Ureter (tissue), 1 donor: ENCODE results near the gene NFS1. TPM values are rescaled to one million over a fixed set of nuclear protein-coding genes. Genes with fewer than 3 reads are reported as not detected.
"Not testable (repeated sequence)": the region's sequence is repeated elsewhere in the genome, so short reads cannot be mapped to it uniquely, and the experiment has no call there.

Experiments used
- DNase-seq: peaks from one replicate; pipeline ENCODE4 v3.0.0-alpha.2; 2020; ENCODE audit warnings: low spot score
- total RNA-seq: library from RNA; stranded (reverse); gene quantifications from one replicate; pipeline ENCODE4 v1.2.4, GENCODE V29; 2023
- donor health status: DM: yes; HTN: yes; CAD: no.

Gene NFS1
- total RNA-seq = 40.0 TPM

DNA sequence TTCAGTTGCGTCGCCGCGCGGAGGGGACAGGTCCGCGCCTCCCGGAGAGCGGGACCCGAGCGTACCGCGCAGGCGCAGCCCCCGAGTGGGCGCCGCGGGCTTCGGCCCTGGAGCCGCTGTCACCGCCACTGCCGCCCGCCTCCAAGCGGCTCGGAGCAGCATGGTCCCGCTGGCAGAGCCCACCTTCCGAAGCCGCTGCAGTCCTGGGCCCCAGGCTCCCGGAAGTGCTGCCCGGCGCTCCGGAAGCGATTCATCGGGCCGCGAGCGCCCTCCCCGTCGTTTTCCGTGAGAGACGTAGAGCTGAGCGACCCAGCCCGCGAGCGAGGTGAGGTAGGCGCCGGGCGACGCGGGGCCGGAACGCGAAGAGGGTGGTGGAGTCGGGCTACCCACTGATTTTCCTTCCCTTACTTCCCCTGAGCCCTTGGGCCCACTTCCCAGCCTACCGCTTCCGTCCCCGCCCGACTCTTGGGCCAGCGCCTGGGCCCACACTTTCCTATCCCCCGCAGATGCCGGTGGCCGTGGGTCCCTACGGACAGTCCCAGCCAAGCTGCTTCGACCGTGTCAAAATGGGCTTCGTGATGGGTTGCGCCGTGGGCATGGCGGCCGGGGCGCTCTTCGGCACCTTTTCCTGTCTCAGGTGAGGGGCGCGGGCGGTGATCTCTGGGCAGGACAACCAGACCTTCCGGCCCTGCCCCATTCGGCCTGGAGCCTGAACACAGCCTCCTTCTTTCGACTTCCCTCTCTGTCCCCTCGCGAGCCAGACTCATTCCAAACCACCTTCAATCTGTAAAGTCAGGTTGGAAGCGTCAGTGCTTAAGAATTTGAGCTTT lies at the start of gene NFS1, which contains the start of gene ROMO1:
NFS1 (minus strand) TSS at position 226 of the 830 bp plus-strand sequence; CDS start at position 162, 64 bp downstream.
ROMO1 (plus strand) TSS at position 279 of the 830 bp plus-strand sequence; CDS start at position 507, 228 bp downstream.
- DNase-seq = peak; percentile 82

DNA sequence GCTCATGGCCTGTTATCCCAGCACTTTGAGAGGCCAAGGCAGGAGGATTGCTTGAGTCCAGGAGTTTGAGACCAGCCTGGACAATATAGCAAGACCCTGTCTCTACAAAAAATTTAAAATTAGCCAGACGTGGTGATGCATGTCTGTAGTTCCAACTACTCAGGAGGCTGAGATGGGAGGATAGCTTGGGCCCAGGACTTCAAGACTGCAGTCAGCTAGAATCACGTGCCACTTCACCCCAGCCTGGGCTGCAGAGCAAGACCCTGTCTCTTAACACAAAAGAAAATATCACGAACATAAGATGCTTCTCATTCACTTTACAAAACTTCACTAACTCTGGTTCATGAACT lies 45.3 kb upstream of the NFS1 start:
- DNase-seq = not testable (repeated sequence)

DNA sequence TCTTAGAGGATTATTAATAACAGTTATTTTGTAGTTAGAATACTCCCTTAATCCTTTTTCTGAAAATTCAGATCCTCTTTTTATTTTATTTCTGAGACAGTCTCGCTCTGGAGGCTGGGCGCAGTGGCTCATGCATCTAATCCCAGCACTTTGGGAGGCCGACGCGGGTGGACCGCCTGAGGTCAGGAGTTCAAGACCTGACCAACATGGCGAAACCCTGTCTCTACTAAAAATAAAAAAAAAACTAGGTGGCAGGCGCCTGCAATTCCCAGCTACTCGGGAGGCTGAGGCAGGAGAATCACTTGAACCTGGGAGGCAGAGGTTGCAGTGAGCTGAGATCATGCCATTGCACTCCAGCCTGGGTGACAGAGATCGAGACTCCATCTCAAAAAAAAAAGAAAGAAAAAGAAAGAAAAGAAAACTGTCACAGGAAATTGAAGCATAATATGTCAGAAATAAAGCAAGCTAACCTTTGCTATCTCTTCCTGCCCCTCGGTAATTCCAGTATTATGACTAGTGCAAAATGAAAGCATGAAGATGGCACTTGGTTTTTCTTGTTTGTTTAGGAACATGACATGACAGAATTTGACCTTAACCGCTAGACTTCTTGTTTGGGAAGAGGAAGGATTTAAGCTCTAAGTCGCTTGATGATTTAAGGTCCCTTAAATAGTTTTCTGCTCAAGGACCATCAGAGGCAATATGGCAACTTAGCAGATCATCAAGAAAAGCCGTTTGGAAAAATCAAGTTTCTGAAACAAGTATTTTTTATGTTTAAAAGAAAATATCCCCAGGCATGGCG lies 44.7 kb upstream of the NFS1 start:
- no peak for DNase-seq

DNA sequence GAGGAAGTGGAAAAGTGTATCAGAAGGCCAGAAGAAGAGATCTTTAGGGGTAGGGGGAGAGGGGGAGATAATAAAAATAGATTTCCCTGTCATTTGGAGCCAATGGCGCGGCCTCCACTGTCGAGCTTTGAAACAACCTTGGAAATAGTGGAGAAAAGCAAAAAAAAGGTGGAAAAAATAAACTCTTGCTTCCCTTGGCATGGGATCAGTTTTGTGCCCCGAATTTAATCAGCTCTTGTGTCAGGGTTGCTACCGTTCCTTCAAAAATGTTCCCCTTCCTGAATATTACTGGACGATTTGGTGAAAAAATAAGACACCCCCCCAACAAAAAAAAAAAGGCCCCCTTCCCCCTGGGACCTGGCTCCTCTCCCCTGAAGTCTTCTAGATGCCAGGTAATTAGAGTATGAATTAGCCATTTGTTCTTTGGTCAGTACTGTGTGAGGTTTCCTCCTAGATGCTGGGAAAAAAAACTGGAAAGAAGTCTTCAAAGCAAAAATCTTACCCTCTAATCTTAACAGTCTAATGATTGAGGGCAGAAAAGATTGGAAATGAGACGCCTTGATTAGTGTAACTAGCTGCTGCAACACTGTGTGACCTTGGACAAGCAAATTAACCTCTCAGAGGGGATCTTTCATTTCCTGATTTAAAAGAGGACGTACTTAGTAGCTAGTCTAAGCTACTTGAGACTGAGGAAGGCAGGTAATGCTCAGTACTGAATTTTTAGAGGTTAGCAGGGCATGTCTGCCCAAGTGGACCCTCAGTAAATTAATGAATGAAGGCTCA lies 43.8 kb upstream of the NFS1 start:
- DNase-seq = no peak

DNA sequence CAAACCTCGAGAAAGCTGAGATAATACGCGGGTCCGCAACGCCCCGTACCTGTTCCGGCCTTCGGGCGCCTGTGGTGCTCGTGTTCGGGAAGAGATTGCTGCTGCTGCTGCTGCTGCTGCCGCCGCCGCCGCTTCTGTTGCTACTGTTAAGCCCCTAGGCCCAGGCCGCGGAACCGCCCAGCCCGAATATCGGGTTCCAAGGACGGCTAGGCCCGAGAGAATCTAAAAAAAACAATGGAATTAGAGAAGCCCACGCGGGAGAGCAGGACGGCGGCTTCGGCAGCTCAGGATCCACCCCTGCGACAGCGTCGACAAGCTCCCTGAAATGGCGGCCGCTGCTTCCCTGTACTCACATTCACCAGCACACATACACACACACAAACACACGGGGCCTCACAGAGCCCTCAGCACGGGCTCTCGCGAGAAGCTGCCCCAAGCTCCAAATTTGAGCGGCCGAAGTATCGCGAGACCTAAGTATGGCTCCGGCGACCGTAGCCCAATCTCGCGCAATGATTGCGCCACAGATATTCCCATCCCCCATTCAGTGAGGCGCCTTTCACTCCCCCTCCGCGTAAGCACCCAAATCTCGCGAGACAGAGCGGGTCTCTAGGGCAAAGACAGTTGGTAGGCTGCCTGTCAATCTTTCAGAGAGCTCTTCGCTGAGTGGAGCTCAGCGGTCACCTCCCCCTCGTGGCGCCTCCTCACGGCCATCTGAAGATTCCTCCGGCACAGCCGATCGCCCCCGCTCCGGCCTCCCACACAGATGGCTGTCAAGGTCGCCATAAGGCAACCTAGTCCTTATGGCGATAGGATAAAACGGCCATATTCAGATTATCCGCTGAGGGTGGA lies 43.0 kb upstream of the NFS1 start, which contains the start of gene RBM39:
RBM39 (minus strand) TSS at position 369 of the 849 bp plus-strand sequence. CDS start 1,386 bp downstream, outside the sequence.
- peak; percentile 100 for DNase-seq

DNA sequence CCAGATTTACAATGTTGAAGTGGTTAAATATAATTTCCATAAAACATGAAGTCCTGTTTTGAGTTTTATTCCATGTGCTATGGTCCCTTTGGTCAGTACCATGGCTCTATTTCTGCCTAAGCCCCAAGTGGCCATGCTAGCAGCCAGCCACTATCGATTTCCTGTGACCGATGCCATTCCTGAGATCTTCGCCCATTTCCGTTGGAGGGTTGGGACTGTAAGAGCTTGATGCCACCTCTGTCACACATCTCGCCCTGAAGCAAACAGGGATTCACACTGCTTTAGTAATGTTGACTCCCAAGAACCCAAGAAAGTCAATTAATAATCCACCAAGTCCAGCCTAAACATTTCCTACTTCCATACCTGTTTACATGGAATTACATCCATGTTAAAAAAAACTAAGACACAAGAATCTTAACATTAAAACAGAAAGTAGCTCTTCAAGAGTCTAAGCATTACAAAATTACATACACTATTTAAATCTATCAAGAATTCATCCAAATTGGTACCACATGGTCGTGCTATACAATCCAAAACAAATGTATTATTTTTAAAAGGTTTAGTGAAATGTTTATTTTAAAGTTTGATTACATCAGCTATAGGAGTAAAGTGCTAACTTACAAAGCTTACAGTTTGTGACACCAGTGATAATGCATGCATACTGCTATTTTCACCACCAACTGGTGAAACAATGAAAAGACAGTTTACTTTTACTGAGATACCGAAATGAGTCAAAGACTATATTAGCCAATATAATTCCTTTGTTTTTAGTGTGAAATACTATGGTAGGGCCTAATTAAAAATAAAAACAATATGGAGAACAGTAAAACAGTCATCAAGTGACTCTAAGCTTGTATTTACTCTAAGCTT lies 40.4 kb upstream of the NFS1 start:
- DNase-seq = no peak

DNA sequence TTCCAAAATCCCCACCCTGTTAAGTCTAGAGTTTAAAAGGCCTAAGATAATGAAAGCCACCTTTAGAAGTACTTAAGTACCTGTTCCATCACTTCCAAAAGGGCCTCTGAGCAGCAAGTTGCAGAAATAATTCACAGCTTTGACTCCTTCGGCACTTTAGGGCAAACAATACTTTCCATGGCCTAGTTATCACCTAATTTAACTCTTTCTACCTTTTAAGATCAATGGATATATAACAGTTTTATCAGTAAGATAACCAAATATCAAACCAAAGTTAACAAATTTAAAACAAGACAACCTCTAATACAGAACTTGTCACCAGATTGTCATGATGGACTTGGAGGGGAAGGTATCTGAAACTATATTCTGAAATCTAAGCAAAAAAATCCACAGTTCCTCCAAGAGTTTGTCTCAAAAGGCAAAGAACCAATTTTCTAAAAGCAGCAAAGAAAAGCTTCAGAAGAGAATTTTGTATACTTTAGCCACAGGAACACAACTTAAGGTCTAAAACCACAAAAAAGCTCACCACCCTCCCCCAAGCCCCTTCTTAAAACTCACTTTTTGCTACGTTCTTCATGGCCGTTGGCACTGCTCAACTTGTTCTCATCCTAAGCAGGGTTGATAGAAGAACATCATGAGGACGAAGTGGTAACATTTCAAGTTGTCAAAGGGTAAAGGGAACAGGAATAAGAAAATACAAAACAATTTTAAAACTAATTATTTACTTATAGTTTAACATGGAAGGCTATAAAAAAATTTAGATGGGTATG lies 39.4 kb upstream of the NFS1 start:
- no peak for DNase-seq

DNA sequence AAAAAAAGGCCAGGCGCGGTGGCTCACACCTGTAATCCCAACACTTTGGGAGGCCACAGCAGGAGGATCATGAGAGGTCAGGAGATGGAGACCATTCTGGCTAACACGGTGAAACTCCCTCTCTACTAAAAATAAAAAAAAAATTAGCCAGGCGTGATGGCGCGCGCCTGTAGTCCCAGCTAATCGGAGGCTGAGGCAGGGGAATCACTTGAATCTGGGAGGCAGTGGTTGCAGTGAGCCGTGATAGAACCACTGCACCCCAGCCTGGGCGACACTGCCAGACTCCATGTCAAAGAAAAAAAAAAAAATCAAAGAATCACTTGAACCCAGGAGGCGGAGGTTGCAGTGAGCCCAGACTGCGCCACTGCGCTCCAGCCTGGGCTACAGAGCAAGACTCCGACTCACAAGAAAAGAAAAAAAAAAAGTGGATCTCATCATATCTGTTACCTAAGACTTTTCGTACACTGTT lies 38.7 kb upstream of the NFS1 start:
- no peak for DNase-seq

DNA sequence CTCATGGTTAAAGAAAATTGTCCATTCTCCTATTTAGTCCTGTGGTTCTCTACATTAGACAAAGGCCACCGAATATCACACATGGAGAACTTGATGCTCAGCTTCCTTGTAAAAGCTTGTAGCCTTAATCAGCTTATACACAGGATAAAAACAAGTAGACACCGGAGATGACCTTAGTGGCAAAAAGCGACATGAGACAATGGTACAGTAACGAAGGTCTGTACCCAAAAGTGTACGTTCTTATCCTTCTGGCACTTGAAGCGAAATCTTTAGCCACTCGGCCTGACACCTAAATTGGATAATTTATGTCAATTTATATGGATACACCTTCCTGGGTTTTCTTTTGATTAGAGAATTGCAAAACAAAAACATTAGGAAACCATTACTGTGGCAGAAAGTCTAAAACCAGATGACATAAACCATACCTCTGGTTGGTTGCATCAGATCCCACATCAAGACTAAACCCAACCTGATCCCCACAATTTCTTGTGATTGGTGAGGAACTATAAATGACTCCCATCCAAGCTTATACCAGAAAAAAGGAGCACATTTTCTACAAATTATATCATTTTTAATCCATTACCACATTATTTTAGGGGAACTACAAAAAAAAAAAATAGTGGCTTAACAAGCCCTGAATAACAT lies 36.8 kb upstream of the NFS1 start:
- no peak for DNase-seq

DNA sequence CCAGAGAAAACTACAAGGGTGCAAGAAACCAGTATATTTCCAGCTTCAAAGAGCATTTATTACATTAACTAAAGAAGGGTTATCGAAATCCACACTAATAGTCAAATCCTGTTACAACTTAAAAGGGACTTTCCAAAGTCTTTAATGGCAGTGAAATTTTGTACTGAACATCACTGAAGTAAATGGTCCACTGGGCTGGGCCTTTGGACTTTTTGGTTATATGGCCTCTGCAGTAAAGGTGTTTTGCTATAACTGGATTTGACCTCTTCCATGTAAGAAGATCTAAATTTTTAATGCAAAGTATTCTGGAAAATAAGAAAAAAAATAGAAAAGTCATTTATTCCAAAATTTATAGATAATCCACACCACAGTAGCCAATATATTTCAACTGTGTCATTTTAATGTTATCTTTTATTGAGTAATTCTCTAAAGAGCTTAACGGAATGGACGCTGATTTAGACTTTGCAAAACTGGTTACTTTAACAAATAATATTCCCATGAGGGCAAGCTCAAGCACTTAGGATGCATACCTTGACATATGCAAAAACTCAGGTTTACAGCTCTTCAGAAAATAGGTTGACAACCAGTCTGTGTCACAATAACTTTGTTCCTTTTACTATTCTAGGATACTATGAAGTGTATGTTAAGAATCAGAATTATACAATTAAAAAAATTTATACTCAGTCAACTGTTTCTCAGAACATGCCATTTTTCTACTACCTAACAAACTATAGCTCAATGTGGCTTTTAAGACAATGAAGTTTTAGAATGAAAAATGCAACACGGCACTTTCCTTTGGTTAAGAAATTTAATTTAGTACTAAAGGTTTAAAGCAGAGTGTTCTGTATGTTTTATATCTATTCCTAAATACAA lies 35.9 kb upstream of the NFS1 start:
- no peak for DNase-seq

DNA sequence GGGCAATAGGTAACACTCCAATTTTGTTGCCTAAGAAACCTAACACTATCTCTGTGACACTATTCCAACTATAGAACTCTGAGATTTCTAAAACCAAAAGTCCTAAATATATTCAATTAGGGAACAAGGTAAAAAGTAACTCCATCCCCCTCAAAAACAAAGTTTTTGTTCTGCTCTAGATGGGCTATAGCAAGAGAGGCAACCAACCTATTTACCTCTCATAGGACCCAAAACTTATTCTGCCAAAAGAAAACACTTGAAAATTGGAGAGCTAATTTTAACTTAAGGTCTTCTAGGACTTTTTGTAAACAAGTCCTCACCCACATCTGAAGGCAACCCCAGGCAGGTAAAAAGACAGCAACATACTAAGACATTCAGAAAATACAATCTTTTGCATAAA lies 35.2 kb upstream of the NFS1 start:
- no peak for DNase-seq

DNA sequence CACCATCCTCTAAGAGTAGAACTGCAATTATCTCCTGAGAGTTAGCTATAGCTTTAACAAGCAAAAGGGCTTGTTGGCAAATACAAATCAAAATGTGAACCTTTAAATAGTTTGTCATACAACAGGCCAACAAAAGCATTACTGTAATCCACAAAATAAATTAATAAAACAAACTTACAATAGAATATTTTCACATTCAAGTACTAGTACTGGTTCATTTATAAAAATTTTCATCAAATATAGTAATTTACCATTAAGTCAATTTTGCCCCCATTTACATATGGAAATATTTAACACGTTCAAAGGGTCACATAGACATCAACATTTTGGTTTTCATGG lies 33.5 kb upstream of the NFS1 start:
- DNase-seq = no peak

DNA sequence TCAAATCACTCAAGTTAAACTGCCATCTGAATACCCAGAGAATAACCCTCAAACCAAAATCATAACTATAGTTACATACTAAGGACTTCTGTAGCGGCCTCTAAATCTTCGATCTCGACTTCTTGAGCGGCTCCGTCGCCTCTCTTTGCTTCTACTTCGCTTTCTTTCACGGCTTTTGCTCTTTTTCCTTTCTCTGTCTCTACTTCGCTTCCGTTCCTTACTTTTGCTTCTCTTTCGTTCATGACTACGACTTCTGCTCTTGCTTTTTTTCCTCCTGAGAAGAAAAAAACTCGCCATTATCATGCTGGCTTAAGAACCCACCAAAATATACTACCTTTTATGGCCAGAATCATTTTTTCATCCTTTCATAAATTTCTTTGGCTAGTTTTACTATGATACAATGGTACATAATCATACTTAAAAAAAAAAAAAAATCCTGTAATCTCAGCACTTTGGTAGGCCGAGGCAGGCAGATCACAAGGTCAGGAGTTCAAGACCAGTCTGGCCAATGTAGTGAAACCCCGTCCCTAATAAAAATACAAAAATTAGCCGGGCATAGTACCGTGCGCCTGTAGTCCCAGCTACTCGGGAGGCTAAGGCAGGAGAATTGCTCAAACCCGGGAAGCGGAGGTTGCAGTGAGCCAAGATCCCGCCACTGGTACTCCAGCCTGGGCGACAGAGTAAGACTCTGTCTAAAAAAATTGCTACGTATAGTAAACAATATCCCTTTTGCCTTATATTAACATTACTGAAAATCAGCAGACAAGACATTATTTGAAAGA lies 32.9 kb upstream of the NFS1 start:
- DNase-seq = no peak

DNA sequence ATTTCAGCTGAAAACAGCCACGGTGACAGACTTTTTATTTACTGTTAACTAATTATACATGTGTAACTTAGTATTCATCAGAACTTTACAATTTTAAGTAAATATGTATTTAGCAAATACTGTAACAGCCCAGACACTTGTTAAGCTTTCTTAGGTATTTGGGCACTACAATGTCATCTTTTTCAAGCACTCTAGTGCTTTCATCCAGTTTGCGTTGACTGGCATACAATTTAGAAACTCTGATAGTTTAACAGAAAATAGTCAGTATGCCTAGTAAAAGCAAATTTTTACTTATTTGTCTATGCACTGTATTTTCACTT lies 32.3 kb upstream of the NFS1 start:
- DNase-seq = no peak

DNA sequence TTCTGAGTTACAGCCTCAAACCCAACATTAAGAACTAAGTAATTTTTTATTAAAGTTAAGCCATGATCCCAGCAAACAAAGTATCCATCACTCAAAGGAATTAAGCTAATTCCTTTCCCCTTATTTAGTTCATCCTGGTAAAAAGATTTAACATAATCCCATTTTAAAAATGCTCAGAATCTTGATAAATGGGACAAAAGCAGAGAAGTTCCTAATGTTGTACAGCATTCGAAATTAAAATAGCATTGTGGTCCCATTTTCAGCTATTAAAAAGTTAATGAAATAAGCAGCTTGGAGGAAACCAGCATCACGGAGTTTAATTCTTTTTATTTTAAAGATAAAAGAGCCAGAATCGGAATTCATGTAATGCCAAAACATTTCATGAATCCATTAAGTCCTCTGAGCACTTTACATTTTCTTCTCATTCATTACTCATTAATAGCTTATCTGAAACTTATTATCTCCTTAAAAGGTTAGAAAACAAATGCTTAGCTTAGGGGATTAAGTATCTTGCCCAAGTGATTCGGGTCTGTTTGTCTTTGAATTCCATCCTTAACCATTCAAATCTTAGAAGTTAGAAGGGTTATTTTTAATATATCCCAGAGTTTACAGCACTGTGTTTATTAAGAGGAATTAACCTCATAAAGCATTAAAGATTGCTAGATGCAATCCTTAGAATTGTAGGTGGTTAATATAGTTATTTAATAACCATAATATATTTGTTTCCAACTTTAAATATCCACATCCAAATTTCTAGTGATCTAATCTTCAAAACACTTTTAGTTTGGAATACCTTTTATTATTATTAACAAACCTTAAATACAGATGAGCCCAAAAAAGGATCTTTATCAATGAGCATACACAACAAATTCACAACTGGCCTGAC lies 31.7 kb upstream of the NFS1 start:
- DNase-seq = no peak
